Measurements from ENCODE around the gene MRPL46.

DNA sequence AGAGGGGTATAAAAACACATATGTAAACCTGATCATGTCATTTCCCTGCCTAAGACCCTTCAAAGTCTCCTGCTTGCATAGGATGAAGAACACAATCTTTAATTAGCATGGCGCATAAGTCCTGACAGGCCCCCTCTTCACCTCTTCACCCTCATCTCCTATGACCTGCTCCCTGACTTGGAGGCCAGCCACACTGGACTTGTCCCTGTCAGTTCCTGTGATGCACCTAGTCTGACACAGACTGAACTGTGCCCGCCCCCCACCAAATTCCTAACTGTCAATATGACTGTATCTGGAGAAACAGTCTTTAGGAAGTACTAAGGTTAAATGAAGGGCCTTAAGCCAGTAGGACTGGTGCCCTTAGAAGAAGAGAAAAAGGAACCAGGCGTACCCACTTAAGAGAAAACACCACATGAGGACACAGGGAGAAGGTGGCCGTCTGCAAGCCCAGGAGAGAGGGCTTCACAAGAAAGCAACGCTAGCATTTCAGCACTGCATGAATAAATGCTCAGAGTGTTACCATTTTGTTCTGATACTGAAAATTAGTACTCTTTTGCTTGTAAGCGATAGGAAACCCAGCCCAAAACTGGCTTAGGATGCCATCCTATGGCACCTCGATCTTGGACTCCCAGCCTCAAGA lies 34.0 kb downstream of the MRPL46 start:
- TF ChIP-seq, protein P1, sequence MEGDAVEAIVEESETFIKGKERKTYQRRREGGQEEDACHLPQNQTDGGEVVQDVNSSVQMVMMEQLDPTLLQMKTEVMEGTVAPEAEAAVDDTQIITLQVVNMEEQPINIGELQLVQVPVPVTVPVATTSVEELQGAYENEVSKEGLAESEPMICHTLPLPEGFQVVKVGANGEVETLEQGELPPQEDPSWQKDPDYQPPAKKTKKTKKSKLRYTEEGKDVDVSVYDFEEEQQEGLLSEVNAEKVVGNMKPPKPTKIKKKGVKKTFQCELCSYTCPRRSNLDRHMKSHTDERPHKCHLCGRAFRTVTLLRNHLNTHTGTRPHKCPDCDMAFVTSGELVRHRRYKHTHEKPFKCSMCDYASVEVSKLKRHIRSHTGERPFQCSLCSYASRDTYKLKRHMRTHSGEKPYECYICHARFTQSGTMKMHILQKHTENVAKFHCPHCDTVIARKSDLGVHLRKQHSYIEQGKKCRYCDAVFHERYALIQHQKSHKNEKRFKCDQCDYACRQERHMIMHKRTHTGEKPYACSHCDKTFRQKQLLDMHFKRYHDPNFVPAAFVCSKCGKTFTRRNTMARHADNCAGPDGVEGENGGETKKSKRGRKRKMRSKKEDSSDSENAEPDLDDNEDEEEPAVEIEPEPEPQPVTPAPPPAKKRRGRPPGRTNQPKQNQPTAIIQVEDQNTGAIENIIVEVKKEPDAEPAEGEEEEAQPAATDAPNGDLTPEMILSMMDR (IDR thresholded peaks at IDR 0.05): no peak
- TF ChIP-seq EP300 (IDR thresholded peaks at IDR 0.05): no peak
- TF ChIP-seq POLR2A (IDR thresholded peaks at IDR 0.05): no peak

All from tibial nerve (tissue), 4 donors.